Ovary (tissue), 9 donors: ENCODE data around the gene CFAP90. TPM values are rescaled to one million over a fixed set of nuclear protein-coding genes. Genes with fewer than 3 reads are reported as not detected.

Experiments used
- DNase-seq, 5 donors: peaks; one replicate each; pipeline ENCODE4 v3.0.0-alpha.2; 2019 to 2020
- H3K27ac ChIP-seq, 2 donors: fragments of 200-600 bp; one replicate each; pipeline versions ENCODE4 v1.5.1 to v1.8.0; 2019 to 2022
- H3K27me3 ChIP-seq: fragments of 200-600 bp; one replicate; pipeline ENCODE4 v1.8.0; 2022
- H3K36me3 ChIP-seq: fragments of 200-600 bp; sonication (generic); one replicate; pipeline ENCODE4 v1.5.1; 2019
- H3K4me1 ChIP-seq: one replicate; pipeline ENCODE4 v1.8.1; 2013; ENCODE audit warnings: mild to moderate bottlenecking, moderate library complexity; ENCODE audit not compliant: insufficient read depth
- H3K4me3 ChIP-seq: fragments of 200-600 bp; sonication (generic); one replicate; pipeline ENCODE4 v1.5.1; 2017
- H3K9me3 ChIP-seq, 2 donors: fragments of 200-600 bp in 1 of 2; sonication (generic) in 1 of 2; one replicate each; pipeline versions ENCODE4 v1.5.1 to v1.8.1; 2013 to 2019; ENCODE audit warnings: mild to moderate bottlenecking in 1 of 2, moderate library complexity in 1 of 2
- EP300 ChIP-seq: sonication (generic); formaldehyde crosslinking; IDR thresholded peaks from one replicate; pipeline ENCODE4 v1.6.1; 2017; ENCODE audit warnings: antibody characterized with exemption
- POLR2A ChIP-seq: fragments of 450-650 bp; IDR thresholded peaks from one replicate; pipeline ENCODE4 v1.6.1; 2017; ENCODE audit warnings: antibody characterized with exemption, mild to moderate bottlenecking, moderate library complexity
- WGBS, 3 donors: extraction: QIAGEN DNeasy Blood & Tissue Kit in 1 of 3; methylation state at CpG; one replicate each; pipeline versions ENCODE4 v1.1.5 to v1.1.7; 2013 to 2017; 5-methylcytosine and 5-hydroxymethylcytosine counted together
- intact Hi-C, 4 donors: fragments of 100-400 bp; cut with DNase I; formaldehyde crosslinking; loops; one replicate each; pipeline versions ENCODE4 v1.11.0 to v1.15.1; 2022 to 2023
- polyA plus RNA-seq, 2 donors: library from polyadenylated mRNA; stranded (reverse); fragments of 200-250 nt in 1 of 2; fragments of 350-450 nt in 1 of 2; fragmentation: Illumina TruSeq in 1 of 2; extraction: RNeasy Lipid Tissue Mini Kit (QIAGEN cat#74804) in 1 of 2; gene quantifications; one replicate each; pipeline ENCODE4 v1.2.3, GENCODE V29; 2013 to 2014
- total RNA-seq, 7 donors: library from RNA; depleted of rRNA in 2 of 7; stranded (reverse); fragments of >200 nt in 2 of 7; fragmentation: NEBNext Ultra II Directional in 3 of 7; extraction: Animal tissue kit (Norgen Biotek cat#: 25700) in 3 of 7; gene quantifications; one replicate each; pipeline versions ENCODE4 v1.1.0 to v1.2.4, GENCODE V29; 2016 to 2023
- TF ChIP-seq, protein P1 (sequence below), 3 donors: fragments of 450-650 bp in 2 of 3; fragments of 200-600 bp in 1 of 3; IDR thresholded peaks; one replicate each; pipeline versions ENCODE4 v1.5.1 to v1.8.0; 2016 to 2022; ENCODE audit warnings: antibody characterized with exemption in 3 of 3, mild to moderate bottlenecking in 1 of 3
- donor health status: DM: no; HTN: no; CAD: no; lungs with moderate emphysema.
- donor health status: DM: no; HTN: no; CAD: no.
- donor health status: Bipolar disorder and iron deficiency.
- donor health status: DM: yes; HTN: yes; CAD: no.
- donor health status: DM: no; HTN: no; CAD: no.
- donor health status: DM: yes; HTN: yes; CAD: no.

The CFAP90 gene
- total and polyA plus RNA-seq, 9 donors = 0.66 to 41.2 (median 1.0) TPM

DNA sequence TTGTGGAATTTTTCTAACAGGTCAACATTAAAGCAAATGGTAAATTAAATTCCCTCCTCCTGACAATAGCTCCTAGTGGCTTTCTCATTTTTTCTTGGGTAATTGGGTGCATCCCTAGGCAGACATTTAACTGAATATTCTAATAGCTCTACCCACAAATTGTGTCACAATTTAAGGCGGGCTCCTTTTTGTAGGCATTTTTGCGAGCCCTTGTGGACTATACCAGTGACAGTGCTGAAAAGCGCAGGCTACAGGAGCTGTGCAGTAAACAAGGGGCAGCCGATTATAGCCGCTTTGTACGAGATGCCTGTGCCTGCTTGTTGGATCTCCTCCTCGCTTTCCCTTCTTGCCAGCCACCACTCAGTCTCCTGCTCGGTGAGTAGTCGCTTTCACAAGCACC lies 38.0 kb upstream of the CFAP90 start:
- intact Hi-C loops = no loop called here
- 88 to 97% (median 94%) methylated on average over 9 of the region's 9 CpGs for WGBS, 3 donors
- no peak for DNase-seq
- no peaks in the 10 kb centered on the region for H3K4me1 ChIP-seq
- TF ChIP-seq, protein P1, sequence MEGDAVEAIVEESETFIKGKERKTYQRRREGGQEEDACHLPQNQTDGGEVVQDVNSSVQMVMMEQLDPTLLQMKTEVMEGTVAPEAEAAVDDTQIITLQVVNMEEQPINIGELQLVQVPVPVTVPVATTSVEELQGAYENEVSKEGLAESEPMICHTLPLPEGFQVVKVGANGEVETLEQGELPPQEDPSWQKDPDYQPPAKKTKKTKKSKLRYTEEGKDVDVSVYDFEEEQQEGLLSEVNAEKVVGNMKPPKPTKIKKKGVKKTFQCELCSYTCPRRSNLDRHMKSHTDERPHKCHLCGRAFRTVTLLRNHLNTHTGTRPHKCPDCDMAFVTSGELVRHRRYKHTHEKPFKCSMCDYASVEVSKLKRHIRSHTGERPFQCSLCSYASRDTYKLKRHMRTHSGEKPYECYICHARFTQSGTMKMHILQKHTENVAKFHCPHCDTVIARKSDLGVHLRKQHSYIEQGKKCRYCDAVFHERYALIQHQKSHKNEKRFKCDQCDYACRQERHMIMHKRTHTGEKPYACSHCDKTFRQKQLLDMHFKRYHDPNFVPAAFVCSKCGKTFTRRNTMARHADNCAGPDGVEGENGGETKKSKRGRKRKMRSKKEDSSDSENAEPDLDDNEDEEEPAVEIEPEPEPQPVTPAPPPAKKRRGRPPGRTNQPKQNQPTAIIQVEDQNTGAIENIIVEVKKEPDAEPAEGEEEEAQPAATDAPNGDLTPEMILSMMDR (IDR thresholded peaks at IDR 0.05) = no peak
- TF ChIP-seq POLR2A = no peak
- no peak for TF ChIP-seq EP300
- H3K36me3 ChIP-seq = no peaks in the 10 kb centered on the region
- no peak overlapping the region for H3K27ac ChIP-seq
- H3K27me3 ChIP-seq = no peaks in the 10 kb centered on the region
- H3K4me3 ChIP-seq = no peak overlapping the region
- H3K9me3 ChIP-seq = no peaks in the 10 kb centered on the region

DNA sequence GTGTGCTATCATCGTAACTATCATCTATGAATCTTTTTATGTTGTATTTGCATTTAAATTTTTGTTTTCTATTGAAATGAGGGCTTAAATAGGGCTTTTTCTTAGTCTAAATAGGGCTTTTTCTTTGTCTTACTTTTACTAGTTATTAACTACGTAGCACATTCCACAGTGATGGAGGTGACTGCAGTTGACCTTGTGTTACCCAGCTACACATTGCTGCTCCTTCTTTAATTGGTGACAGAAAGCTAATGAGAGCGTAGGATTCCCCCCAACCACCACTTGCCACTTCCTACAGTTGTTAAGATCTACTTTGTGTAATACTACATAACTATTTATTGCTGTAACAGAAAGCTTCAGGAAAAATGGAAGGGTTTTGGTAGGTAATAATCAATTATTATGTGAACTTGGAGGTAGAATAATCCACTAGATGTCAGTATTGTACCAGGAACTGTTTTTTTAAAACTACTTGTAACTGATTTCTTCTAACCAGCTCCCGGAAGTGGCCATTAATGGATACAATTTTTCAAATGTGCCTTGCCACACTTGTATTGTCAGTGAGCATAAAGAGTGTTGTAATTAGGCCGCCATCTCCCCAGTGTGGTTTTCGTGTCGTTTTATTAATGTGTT lies 36.0 kb upstream of the CFAP90 start:
- TF ChIP-seq POLR2A (no peak), EP300 (no peak)
- TF ChIP-seq, protein P1 (IDR thresholded peaks at IDR 0.05) = peak in 2 of 3 donors; percentile 48 to 52
- Histone ChIP-seq H3K27me3 (no peaks in the 10 kb centered on the region), H3K9me3 (no peaks in the 10 kb centered on the region), H3K4me3 (no peak overlapping the region), H3K27ac (no peak overlapping the region), H3K36me3 (no peaks in the 10 kb centered on the region), H3K4me1 (no peaks in the 10 kb centered on the region)
- 53 to 63% (median 54%) methylated on average over 7 of the region's 7 CpGs for WGBS, 3 donors
- no peak for DNase-seq
- intact Hi-C loops = no loop called here

DNA sequence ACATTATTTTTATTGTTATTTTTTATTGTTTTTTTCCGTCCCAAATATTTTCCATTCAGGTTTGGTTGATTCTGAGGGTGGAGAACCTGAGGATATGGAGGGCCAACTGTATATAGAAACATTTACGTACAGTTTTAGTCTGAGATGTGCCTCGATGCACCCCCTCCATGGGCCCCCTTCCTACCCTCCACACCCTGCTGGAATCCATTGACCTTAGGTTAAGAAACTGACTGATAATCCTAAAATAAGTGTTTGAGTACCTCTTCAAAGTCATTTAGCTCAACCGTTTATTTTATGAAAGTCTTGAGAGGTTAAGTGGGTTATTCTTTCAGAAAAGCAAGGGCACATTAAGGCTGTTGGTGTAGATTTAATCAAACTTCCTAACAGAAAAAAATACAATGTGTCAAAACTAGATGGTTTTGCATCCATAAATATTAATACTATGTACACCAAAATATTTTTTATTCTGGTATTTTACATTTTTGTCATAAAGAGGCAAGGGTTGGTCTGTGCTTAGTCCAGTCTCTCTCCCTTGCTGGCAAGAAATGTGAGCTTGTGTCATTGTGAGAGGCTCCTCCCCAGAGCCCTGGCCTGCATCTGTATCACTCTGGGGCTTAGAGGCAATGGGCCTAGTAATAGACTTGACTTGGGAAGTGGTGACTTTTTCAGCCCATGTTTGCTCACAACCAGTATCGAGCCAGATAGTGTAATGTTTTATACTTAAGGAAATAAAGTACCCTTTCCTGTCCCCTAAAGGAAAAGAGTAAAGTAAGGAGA lies 33.7 kb upstream of the CFAP90 start:
- no peak overlapping the region for H3K27ac ChIP-seq
- WGBS, 3 donors = 62 to 75% (median 63%) methylated on average over 5 of the region's 5 CpGs
- DNase-seq = no peak
- no peaks in the 10 kb centered on the region for H3K27me3 ChIP-seq
- H3K4me1 ChIP-seq = no peaks in the 10 kb centered on the region
- H3K36me3 ChIP-seq = no peaks in the 10 kb centered on the region
- no peak for TF ChIP-seq POLR2A
- TF ChIP-seq, protein P1 (IDR thresholded peaks at IDR 0.05) = no peak
- no peak for TF ChIP-seq EP300
- intact Hi-C loops = no loop called here
- H3K9me3 ChIP-seq = no peaks in the 10 kb centered on the region
- H3K4me3 ChIP-seq = no peak overlapping the region

DNA sequence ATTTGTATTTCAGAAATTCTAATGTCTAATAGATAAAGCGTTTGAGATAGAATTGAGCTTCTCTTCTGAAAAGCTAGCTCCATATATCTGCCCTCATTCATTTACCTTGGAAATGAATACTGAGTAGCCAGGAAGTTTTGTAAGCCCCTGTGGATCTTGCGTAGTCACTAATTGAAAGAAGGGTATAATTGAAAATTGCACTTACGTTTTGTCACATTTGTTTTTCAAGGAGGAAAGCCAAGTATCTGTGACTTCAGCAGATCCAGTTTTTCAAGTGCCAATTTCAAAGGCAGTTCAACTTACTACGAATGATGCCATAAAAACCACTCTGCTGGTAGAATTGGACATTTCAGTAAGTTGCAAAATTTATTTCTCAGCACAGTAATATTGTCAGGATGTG lies 32.0 kb upstream of the CFAP90 start:
- Histone ChIP-seq H3K4me3 (no peak overlapping the region), H3K9me3 (no peaks in the 10 kb centered on the region), H3K27me3 (no peaks in the 10 kb centered on the region), H3K36me3 (no peaks in the 10 kb centered on the region), H3K27ac (no peak overlapping the region), H3K4me1 (no peaks in the 10 kb centered on the region)
- intact Hi-C loops = no loop called here
- TF ChIP-seq, protein P1 (IDR thresholded peaks at IDR 0.05) = no peak
- TF ChIP-seq POLR2A (no peak), EP300 (no peak)
- WGBS, 3 donors = 90 to 96% (median 91%) methylated on average over 4 of the region's 4 CpGs
- DNase-seq = no peak
